NCI-H2107 treated with DMSO at 0.1 percent for 48 hours (cell line): ENCODE data around the gene CPNE4.
"Not testable (repeated sequence)": the region's sequence is repeated elsewhere in the genome, so short reads cannot be mapped to it uniquely, and the experiment has no call there.

Source experiments
- DNase-seq: peaks from one replicate; lab custom pipeline; 2025; ENCODE audit not compliant: unreplicated experiment; lab: John Stamatoyannopoulos, UW

CPNE4 gene

GRCh38 chr3:131546441-131546840, 488.4 kb downstream of the CPNE4 start:
- no peak for DNase-seq

GRCh38 chr3:131544557-131544956, 490.3 kb downstream of the CPNE4 start:
- no peak for DNase-seq

GRCh38 chr3:131543714-131544113, 491.1 kb downstream of the CPNE4 start:
- DNase-seq = no peak

GRCh38 chr3:131541288-131541687, 493.5 kb downstream of the CPNE4 start:
- DNase-seq = no peak

GRCh38 chr3:131540821-131541220, 494.0 kb downstream of the CPNE4 start:
- DNase-seq = no peak

- no peak for DNase-seq
These were observed 494.7 kb downstream of the CPNE4 start for GRCh38 chr3:131540143-131540542.

- DNase-seq = no peak
These were observed 495.8 kb downstream of the CPNE4 start for GRCh38 chr3:131538968-131539367.

GRCh38 chr3:131537531-131537930, 497.3 kb downstream of the CPNE4 start:
- DNase-seq = no peak

- DNase-seq = peak; percentile 3
These were observed 499.2 kb downstream of the CPNE4 start for GRCh38 chr3:131535596-131535995.

- DNase-seq = no peak
These were observed 499.7 kb downstream of the CPNE4 start for GRCh38 chr3:131535131-131535530.

- DNase-seq = no peak
These were observed 502.2 kb downstream of the CPNE4 start for GRCh38 chr3:131532645-131533044.

GRCh38 chr3:131530843-131531242, 504.0 kb downstream of the CPNE4 start:
- DNase-seq = no peak

- DNase-seq = no peak
These were observed 504.4 kb downstream of the CPNE4 start for GRCh38 chr3:131530388-131530787.

- no peak for DNase-seq
These were observed 507.9 kb downstream of the CPNE4 start for GRCh38 chr3:131526801-131527347.

GRCh38 chr3:131518680-131519079, 516.1 kb downstream of the CPNE4 start:
- no peak for DNase-seq

- no peak for DNase-seq
These were observed 529.4 kb downstream of the CPNE4 start for GRCh38 chr3:131505421-131505820.

GRCh38 chr3:131503320-131503635, 531.5 kb downstream of the CPNE4 start:
- DNase-seq = no peak

GRCh38 chr3:131502530-131503319, 532.1 kb downstream of the CPNE4 start, which contains the start of gene MRPL3:
Gene MRPL3 (minus strand): TSS chr3:131502971. CDS start chr3:131502821, 150 bp downstream.
- DNase-seq = peak; percentile 94

- no peak for DNase-seq
These were observed 532.9 kb downstream of the CPNE4 start for GRCh38 chr3:131501949-131502348.

GRCh38 chr3:131494706-131495105, 540.1 kb downstream of the CPNE4 start:
- peak; percentile 72 for DNase-seq

- no peak for DNase-seq
These were observed 543.0 kb downstream of the CPNE4 start for GRCh38 chr3:131491775-131492174.

- no peak for DNase-seq
These were observed 543.7 kb downstream of the CPNE4 start for GRCh38 chr3:131491084-131491483.

GRCh38 chr3:131486545-131486944, 548.3 kb downstream of the CPNE4 start:
- not testable (repeated sequence) for DNase-seq
